HG03196 (cell line): ENCODE results near the gene KRT81.
"Not testable (repeated sequence)": the region's sequence is repeated elsewhere in the genome, so short reads cannot be mapped to it uniquely, and the experiment has no call there.

ENCODE experiments used
- ATAC-seq: cut with Tn5 transposase; IDR thresholded peaks from one replicate; pipeline ENCODE4 v1.9.1; 2021; ENCODE audit not compliant: unreplicated experiment

KRT81 gene

DNA sequence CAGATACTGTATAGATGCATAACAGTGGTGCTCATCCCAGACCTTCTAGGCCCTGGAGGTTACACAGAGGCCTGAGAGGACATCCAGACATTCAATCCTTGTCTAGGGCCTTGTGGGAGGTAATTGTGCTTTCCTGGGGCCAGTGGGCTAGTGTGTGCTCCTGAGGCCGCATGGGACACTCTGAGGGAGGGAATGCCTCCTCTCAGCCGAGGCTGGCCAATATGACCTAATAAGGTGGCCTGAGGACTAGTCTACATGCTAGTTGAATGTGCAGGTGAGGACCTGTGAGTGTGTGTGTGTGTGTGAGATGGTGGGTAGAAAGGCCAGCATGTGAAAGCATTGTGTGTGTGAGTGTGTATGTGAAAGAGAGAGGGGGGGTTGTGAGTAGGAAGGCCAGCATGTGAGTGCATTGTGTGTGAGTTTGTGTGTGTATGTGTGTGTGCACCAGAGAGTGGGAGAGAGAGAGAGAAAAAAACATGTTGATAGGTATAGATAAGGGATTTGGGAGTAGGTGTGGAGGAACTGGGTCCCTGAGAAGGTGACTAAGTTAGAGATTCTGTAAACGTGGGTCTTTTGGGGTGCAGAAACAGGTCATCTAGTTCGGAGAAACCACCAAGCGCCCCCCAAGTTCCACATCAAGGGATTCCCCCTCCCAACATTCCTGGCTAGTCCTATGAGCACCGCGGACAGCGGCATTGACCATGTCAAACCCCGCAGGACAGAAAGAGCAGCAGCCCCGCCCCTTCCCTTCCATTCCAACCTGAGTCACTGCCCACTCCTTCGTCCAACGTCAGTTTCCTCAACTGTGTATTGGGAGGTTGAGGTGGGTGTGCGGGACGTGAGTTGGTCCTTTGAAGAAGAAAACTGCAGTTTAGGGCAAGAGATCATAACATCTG is 9.7 kb upstream of the KRT81 start:
- no peak for ATAC-seq

DNA sequence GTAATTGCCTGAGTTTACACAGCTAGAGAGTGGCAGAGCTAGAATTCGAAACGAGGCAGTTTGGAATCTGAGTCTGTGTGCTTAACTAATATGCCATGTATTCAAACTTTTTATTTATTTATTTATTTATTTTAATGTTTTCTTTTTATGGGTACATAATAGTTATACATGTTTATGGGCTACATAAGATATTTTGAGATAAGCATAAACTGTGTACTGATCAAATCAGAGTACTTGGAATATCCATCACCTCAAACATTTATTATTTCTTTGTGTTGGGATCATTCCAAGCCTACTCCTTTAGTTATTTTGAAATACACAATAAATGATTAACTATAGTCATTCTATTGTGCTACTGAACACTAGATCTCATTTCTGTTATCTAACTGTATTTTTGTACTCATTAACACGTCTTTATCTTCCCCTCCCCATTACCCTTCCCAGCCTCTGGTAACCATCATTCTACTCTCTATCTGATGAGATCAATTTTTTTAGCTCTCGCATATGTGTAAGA is 7.4 kb upstream of the KRT81 start:
- ATAC-seq: no peak

DNA sequence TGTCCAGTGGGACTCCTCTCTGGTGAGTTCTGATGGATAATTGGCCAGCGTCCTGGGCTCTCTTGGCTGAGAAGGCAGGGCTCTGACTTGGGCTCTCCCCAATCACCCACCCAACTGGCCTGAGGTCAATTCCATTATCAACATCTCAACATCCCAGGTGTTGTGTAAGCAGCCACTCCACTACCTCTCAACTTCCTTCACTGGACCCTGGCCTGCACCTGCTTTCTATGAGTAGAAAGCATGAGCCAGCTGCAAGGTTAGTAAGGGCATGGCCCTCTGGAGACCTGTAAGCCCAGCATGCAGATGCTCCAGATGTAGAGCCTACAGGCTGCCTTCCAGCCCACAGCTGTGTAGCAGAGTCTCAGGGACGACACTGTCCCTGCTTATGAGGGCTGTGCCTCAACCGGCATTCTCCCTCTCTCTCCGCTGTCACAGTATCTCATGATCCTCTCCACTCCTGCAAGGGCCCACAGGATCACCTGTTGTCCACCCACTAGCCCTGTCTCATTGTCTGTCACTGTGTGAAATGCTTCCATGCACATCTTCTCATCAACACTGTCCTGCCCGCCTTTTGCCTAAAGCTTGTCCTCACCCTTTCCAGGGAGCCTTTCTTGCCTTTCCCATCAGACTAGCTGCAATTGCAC is 5.4 kb upstream of the KRT81 start:
- ATAC-seq: no peak

DNA sequence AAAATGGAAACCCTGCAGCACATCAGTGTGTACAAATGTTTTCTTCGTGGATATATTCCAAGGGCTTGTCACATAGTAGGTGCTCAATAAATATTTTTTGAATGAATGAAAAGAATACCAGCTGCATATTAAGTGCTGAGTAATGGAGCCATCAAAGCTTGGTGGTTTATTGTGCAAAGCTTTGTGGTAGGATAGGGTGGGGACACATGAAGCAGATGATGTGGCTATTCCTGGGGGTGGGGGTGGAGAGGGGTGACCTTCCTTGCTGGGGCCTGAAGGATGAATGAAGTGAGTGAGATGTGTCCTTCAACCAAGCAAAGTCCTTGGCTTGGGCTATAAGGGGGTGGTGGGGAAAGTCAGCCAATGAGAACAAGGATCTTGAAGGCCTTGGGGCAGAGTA is 4.3 kb upstream of the KRT81 start:
- no peak for ATAC-seq

DNA sequence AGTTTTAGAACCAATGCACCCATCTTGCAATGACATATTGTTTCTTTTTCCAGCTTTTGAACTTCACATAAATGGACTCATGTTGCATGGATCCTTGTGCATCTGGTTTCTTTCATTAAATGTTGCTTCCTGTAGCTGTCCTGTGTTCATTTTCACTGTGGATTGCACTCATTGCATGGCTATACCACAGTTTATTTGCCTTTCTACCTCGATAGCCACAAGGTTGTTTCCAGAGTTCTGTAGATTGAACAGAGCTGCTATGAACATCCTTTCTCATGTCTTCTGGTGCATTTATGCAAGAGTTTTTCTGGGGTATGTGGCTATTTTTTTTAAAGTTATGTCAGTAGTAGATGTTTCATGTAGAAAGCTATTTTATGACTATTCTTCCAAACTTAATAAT is 3.5 kb upstream of the KRT81 start:
- ATAC-seq: no peak

DNA sequence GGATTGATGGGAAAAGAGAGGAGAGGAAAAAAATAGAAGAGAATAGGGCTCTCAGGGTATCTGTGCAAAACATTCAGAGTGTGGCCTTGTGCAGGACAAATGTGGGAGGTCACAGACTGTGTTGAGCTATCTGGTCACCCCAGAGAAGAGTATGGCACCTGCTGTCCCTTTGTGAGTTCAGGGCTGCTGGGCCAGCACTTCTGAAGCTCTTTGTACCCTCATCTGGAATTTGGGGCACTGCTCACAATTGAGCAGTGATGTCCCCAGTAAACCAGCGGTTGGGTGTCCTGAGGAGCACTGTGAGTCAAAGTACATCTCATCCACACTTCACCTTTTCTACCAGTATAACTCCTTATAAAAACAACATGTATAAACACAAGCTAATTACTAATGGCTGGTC is 2.6 kb upstream of the KRT81 start:
- no peak for ATAC-seq

DNA sequence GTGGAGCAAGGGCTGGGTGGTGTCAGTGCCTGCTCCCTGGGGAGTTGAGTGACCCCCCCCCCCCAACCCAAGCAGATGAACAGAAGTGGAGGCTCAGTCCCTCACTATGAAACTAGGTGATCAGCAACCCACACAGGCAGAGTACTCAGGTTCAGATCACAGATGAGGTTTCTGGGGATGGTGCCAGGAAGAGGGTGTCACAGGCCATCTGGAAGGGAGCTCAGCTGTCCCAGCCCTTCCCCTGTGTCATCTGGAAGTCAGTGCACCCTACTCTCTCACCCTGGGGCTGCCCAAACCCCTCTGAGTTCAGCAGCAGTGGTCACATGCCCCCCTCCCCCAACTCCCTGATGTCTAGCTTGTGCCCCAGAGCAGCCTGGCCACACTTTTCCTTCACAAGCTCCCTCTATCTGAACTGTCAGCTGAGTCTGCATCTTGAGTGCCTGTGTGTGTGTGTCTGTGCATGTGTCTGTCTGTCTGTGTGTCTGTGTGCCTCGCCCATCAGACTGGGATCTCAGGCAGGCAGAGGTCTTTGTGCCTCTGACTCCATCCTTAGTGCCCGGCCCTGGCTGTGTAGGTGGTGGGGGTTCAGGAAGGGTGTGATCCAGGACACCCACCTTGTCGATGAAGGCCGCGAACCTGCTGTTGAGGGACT is 725 bp downstream of the KRT81 start:
- not testable (repeated sequence) for ATAC-seq

DNA sequence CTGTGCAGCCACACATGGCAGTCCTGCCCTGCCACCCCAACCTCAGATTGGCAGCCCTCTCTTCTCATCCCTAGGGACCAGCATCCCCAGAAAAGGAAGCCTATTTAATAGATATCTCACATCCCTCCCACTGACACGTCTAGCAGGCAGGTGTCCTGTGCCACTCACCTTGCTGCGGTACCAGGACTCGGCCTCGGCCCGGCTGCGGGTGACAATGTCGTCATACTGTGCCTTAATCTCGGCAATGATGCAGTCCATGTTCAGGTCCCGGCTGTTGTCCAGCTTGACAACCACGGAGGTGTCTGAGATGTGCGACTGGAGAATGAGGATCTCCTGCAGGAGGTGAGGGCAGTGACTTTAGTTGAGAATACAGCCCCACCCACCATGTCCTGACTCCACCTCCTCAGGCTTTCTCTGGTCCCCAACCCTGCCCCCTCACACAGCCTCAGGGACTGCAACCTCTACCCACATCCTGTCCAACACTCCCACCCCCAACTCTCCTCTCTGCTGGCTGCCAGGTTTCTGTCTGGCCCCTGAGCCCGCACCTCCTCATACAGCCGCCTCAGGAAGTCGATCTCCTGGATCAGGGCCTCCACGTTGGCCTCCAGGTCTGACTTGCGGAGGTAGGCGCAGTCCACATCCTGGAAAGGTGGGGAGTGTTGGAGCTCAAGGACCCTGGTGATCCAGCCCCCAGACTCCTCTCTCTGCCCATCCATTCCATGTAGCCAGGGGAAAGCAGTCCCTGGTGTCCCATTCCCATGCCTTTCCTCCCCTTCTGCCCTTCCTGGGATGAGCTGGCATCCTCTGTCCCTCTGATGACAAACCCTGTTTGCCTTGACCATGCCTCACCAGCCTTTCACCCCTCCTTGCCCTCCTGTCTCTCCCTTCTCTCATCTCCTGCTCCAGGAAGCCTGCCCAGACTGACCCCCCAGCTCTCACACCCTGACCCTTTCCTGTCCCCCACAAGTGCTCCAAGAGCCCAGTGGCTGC is 3.2 kb downstream of the KRT81 start:
- peak; percentile 79 for ATAC-seq

DNA sequence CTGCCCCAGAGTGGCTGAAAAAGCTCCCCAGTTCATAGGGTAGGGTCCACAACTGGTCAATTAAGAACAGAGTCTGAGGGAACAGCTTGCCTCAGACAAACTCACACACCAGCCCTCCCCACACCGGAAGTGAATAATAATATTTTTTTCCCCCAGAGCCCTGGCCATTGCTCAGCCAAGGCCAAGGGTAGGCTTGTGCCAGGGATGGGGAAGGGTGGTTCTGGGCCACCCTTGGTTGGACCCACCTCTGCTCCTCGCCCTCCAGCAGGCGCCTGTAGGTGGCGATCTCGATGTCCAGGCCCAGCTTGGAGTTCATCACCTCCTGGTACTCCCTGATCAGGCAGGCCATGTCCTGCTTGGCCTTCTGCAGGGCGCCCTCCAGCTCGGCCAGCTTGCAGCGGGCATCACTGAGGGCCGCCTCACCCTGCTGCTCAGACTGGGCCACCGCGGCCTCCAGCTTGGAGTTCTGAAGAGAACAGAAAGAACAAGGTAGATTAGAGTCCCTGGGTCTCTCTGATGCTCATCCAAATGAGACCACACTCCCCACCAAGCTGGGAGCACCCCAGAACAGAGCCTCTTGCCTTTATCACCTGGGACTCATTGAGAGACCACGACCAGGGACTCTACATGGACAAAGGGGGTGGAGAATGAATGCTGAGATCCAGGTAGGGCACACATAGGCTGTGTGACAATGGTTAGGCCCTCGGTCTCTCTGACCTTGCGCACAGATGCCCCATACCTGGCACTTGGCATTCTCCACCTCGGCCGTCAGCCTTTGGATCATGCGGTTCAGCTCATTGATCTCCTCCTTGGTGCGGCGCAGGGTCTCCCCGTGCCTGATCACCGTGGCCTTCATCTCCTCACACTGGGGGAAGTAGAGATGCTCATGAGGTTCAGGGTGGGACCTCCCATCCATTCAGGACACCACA is 4.2 kb downstream of the KRT81 start:
- ATAC-seq: not testable (repeated sequence)

DNA sequence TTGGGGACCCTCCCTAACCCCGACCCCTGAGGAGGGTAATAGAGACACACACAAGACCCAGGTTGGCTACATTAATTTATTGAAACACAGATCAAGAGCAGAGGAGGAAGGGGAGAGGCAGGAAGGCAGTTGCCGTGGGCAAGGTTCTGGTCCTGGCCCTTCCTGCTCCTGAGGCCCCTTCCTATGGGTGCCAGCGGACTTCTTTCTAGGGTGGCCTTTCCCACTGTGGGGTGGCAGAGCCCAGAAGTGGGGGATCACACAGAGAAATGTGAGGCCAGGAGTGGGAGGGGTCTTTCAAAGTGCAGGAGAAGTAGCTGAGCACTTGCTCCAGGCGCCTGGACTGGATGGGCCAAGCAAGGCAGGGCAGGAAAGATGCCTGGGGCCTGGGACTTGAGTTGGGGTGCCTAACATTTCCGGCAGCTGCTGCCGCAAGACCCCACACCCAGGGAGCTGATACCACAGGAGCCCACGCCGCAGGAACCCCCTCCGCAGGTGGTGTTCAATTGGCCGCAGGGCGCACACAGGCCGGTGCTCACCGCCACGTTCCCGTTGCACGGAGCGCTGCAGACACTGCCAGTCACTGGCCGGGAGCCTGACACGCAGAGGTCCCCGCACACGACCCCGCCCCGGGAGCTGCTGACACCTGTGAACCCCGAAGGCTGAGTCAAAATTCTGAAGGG is 5.3 kb downstream of the KRT81 start:
- no peak for ATAC-seq

DNA sequence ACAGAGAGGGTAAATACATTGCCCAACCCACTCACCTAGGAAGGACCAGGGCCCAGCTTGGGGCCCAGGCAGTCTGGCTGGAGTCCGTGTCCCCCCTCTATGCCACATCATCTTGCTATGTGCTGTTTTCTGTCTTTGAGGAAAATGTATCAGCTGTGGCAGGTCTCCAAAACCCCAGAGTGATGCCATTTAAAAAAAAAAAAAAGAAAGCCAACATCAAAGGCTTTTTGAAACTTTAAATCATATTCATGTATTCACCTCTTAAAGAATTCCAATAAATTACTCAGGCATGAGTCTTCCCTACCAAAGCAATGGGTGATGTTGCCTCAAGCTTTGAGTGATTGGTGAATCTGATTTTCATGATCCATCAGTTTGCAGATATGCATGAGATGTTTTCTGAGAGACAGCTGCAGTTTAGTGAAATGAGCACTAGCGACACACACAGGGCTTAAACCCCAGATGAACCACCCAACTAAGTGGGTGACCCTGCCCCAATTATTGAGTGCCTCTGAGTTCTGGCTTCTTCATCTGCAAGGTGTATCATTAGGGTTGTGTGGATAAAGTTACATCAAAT is 6.1 kb downstream of the KRT81 start:
- no peak for ATAC-seq

DNA sequence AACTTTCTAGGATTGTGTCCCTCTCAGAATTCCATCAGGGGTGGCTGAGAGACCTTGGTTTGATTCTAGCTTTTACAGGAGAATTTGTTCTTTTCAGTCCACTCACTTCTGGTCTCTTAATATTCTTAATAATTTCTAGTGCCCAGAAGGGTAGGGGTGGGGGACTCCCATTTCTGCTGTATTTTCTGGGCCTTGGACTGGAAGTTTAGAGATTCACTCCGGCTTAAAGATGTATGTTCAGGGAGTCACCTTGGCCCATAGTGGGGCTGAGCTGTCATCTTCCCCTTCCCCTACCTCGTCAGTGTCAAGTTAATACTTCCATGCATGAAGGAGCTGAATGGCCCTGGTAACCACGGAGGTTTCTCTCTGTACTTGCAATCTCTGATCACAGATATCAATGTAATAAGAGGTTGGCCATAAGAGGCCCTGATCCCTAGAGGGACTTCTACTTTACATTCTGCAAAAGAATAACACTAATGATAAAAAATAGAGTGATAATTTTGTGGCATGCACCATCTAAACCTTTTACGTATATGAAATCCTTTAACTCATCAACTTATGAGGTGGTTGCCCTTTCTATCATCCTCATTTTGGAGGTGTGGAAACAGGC is 6.7 kb downstream of the KRT81 start:
- ATAC-seq: no peak

DNA sequence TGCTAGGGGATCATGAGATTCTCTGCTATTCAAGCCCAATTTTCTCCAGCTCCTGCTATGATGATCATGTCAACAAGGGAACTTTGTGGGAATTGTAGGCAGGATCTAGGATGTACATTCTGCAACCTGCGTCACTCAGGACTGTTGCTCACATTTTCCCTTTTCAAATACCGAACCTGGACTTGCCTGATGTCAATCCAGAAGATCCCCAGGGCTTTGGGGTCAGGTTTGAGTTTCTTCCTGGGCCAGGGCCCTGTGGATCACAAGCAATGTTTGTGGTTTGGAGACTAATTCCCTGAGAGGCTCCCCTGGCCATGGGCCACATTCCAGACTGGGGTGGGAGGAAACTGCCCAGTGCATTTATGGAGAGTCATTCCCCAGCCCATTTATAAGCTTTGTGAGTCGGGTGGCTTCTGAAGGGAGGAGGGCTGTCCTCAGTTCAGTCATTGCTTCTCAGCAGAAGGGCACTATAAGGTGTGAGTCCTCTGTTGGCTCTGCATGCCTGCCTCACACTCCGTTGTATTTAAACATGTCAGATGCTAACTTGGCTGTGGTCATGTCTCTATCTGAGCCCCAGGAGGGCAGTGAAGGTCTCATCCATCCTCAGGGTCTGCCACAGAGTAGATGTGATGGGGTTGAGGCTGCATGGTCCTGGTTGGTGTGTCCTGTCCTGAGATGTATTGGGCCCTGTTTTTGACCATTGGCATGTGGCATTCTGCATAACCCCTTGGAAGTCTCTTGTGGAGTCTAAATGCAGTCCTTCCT is 10.4 kb downstream of the KRT81 start:
- no peak for ATAC-seq

DNA sequence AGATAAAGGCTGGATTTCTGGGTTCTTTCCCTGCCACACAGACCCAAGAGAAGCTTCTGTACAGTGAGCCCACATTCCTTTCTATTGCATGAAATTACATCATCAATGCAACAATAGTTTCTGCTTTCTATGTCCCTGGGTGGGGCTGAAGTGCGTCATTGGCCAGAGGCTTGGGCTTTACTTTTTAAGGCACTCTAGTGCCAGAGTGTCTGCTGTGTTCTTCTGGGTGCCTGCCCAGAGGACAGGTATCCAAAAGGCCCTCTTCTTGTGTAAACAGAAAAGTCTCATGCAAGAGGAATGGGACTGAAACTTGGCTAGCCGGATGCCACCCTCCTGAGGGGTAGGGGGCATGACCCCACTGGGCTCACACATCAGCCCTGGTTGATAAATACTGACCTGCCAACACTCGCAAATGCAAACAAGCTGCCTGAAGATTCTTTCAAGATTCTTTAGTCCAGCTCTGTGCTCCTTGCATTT is 11.0 kb downstream of the KRT81 start:
- no peak for ATAC-seq

DNA sequence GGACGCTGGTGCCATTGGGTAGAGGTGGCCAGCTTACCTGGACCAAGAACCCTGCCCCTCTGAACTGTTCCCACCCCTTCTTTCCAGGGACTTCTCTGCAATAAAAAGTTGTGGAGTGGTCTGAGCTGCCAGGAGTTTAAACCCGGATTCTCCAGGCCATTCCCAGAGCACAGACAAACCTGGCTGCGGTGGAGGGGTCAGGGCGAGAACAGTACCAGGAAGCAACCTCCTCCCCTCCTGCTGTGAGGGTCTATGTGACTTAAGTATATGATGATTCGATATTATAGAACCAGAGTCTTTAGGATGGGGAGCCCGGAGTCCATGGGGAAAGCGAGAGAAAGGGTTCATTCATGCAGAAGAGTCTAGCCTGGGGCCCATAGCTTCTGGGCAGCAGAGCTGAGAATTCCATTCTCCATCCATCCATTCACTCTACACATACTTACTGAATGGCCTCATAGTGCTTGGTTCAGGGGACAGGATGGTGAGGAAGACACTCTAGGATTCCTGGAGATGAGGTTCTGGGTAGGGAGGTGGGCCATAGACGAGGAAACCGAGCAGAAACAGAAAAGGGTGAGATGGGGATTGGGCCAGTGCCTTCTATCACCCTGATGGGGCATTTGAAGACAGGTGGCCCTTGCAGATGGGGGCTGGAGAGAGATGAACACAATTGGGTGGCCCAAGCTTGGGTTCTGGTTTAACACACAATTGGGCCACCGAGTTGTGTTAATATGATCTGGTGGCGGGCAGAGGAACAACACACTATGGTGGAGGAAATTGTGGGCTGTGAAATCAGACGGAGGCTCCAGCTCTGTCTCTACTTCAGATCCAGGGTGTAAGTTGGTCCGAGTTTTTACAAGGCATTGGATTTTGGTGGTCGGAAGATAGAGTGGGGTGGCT is 11.7 kb downstream of the KRT81 start:
- ATAC-seq: no peak
